Astrocyte of the spinal cord (primary cell): ENCODE measurements around the gene PBX4.

Experiments
- DNase-seq: peaks from one replicate; pipeline ENCODE4 v3.0.0; 2011; ENCODE audit warnings: low read depth, low spot score
- H3K4me3 ChIP-seq: 2 replicates; pipeline ENCODE4 v1.5.1; 2011; ENCODE audit warnings: low read depth, mild to moderate bottlenecking, low read length, moderate library complexity
- in situ Hi-C: cut with HindIII; loops from 2 replicates; pipeline ENCODE4 v1.10.0; 2017; ENCODE audit warnings: low sequenced_read_pairs
- TF ChIP-seq, protein P1 (sequence below): IDR thresholded peaks from 2 replicates; pipeline ENCODE4 v1.5.1; 2012; ENCODE audit warnings: low read depth, mild to moderate bottlenecking, low read length, inconsistent platforms

Gene PBX4

DNA sequence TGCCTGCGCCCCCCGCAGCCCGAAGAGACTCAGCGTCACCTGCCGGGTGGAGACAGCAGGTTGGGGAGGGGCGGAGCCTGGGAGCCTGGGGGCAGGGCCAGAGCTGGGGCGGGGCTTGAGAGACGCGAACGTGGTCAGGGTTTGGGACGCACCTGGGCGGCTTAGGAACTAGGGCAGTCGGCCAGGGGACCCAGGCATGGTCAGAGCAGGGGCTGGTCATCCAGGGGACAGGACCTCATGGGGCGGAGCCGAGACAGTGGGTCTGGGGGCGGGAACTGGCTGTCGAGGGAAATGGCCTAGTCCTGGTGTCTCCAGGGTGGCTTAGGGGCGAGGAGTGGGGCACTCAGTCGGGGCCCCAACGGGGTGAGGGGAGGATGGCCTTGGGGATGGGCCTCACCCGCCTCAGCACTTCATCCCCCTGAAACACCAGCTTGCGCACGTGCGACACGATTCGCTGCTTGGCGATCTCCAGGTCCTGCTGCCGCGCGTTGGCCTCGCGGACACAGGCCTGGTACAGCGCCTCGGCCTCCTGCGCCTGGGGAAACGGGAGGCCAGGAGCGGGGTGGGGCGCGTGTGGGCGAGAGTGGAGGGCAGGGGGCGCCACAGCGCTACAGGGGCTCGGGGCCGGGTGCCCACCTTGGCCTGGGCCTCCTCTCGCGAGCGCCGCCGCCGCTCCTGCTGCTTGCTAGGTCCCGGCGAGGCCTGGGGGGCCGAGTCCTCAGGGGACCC, 19.2 kb upstream of the PBX4 start:
- in situ Hi-C loops, result no loop called here
- TF ChIP-seq, protein P1, sequence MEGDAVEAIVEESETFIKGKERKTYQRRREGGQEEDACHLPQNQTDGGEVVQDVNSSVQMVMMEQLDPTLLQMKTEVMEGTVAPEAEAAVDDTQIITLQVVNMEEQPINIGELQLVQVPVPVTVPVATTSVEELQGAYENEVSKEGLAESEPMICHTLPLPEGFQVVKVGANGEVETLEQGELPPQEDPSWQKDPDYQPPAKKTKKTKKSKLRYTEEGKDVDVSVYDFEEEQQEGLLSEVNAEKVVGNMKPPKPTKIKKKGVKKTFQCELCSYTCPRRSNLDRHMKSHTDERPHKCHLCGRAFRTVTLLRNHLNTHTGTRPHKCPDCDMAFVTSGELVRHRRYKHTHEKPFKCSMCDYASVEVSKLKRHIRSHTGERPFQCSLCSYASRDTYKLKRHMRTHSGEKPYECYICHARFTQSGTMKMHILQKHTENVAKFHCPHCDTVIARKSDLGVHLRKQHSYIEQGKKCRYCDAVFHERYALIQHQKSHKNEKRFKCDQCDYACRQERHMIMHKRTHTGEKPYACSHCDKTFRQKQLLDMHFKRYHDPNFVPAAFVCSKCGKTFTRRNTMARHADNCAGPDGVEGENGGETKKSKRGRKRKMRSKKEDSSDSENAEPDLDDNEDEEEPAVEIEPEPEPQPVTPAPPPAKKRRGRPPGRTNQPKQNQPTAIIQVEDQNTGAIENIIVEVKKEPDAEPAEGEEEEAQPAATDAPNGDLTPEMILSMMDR, result no peak
- DNase-seq, result no peak
- no peak overlapping the region for H3K4me3 ChIP-seq

DNA sequence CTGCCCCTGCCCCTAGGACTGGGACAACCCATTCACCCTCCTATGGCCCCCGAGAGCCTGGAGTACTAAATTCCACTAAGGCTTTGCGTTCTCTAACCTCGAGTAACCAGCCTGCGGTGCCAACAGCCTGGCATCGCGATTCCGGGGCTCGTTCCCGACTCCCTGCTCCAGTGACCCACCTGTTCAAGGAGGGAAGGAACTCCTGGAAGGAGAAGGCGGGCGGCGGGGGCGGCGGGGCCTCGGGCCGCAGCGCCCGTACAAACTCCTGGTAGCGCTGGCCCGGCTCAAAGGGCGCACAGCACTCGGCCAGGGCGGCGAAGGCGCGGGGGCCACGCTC, 18.7 kb upstream of the PBX4 start:
- TF ChIP-seq, protein P1, result no peak
- in situ Hi-C loops, result no loop called here
- H3K4me3 ChIP-seq, result no peak overlapping the region
- DNase-seq, result no peak

DNA sequence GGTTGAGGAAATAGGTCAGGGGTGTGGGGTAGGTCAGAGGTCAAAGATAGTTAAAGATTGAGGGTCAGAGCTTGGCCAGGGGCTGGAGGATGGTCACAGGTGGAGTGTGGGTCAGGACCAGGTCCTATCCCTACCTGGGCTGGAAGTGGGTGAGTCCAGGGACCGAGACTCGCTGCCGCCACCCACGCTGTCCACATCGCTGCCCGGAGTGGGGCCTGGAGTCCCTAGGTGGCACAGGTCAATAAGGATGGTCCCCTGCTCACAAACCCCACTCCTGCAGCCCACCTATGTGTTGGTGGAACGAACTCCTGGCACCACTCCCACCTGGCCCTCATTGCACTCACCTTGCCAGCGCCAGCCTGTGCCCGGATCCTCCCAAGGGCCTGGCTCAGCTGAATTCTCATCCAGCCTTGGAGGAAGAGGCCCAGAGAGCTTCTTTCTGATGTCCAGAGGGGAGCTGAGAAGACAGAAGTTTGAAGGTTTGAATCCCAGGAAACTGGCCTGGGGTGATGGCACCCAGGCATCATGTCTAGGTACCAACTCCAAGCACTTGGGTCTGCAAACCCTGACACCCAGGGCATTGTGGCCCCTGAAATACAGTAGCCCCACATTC, 18.2 kb upstream of the PBX4 start:
- DNase-seq, result no peak
- H3K4me3 ChIP-seq, result no peak overlapping the region
- TF ChIP-seq, protein P1, result no peak
- in situ Hi-C loops, result no loop called here

- TF ChIP-seq, protein P1, result no peak
- H3K4me3 ChIP-seq, result no peak overlapping the region
- DNase-seq, result no peak
- in situ Hi-C loops, result no loop called here
These were observed 16.8 kb upstream of the PBX4 start for GRCh38 chr19:19635313-19635702.

GRCh38 chr19:19634516-19635312, 16.2 kb upstream of the PBX4 start:
- H3K4me3 ChIP-seq, result no peak overlapping the region
- in situ Hi-C loops, result no loop called here
- no peak for DNase-seq
- TF ChIP-seq, protein P1, result no peak

- TF ChIP-seq, protein P1, result no peak
- in situ Hi-C loops, result no loop called here
- no peak for DNase-seq
- H3K4me3 ChIP-seq, result no peak overlapping the region
These were observed 15.4 kb upstream of the PBX4 start for GRCh38 chr19:19633711-19634515.
